H1 (cell line): ENCODE results near the gene PHACTR2. TPM values are rescaled to one million over a fixed set of nuclear protein-coding genes. Genes with fewer than 3 reads are reported as not detected.

ENCODE experiments used
- CHD2 ChIP-seq: IDR thresholded peaks from 2 replicates; pipeline ENCODE4 v1.6.1; 2012; ENCODE audit warnings: low read length, improper control_type of control experiment
- GTF2F1 ChIP-seq: IDR thresholded peaks from 2 replicates; pipeline ENCODE4 v1.6.1; 2012; ENCODE audit warnings: low read depth, low read length, improper control_type of control experiment, borderline replicate concordance
- HDAC6 ChIP-seq: IDR thresholded peaks from one replicate; pipeline ENCODE4 v1.7.1; 2012; ENCODE audit warnings: low read depth, mild to moderate bottlenecking, inconsistent platforms, low read length, moderate library complexity
- NRF1 ChIP-seq: IDR thresholded peaks from 2 replicates; pipeline ENCODE4 v1.6.1; 2011; ENCODE audit warnings: mild to moderate bottlenecking, low read depth, low read length, improper control_type of control experiment
- SP2 ChIP-seq: IDR thresholded peaks from 2 replicates; pipeline ENCODE4 v1.6.1; 2012; ENCODE audit warnings: mild to moderate bottlenecking, low read length, inconsistent platforms
- TAF7 ChIP-seq: optimal IDR thresholded peaks from 2 replicates; pipeline ENCODE3; 2011; ENCODE audit warnings: low read depth, mild to moderate bottlenecking, inconsistent platforms, low read length, moderate library complexity, borderline replicate concordance
- TBP ChIP-seq: IDR thresholded peaks from 2 replicates; pipeline ENCODE4 v1.6.1; 2011; ENCODE audit warnings: low read depth, low read length, improper control_type of control experiment
- polyA plus RNA-seq, 7 experiments: library from polyadenylated mRNA; depleted of rRNA in 3 of 7; stranded (reverse) in 5 of 7; unstranded in 2 of 7; fragments of >200 nt in 5 of 7; fragments of 200-250 nt in 2 of 7; gene quantifications; 1 replicate in 5 of 7; 2 replicates in 1 of 7; 4 replicates in 1 of 7; pipeline versions ENCODE4 v1.2.1 to v1.2.3, GENCODE V29; 2011 to 2013; ENCODE audit warnings: missing spikeins in 2 of 7, mixed read lengths in 2 of 7
- total RNA-seq: library from RNA; stranded (reverse); fragmentation: NEBNext Ultra II Directional; extraction: Animal tissue kit (Norgen Biotek cat#: 25700); gene quantifications from 2 replicates; pipeline ENCODE4 v1.2.1, GENCODE V29; 2021
- TF ChIP-seq, protein P1 (sequence below): fragments of 300-600 bp; sonication (generic); IDR thresholded peaks from 2 replicates; pipeline ENCODE4 v1.7.1; 2012; ENCODE audit warnings: low read length, moderate library complexity, mild to moderate bottlenecking, inconsistent platforms; ENCODE audit not compliant: insufficient replicate concordance

PHACTR2 gene
- total and polyA plus RNA-seq, 2 of the 8 experiments (the other 6 are each of a cell fraction or from before 2014, with no cell fraction given): 16.9 to 131 TPM

DNA sequence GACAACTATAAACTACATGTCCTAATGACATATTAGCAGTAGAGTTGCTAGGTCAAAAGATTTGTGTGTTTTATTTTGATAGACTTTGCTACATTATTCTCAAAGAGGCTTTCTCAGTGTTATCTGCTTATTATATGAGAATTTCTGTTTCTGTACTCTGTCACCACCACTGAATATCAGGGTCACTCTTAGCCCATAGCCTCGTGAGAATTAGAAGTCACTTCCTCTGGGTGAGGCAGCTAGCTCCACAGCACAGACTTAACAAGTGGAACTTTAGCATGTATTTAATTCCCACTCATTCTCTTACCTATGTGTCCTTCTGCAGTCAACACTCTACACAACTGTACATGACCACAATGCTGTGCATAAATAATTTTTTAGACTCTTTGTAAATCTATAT is 6.7 kb downstream of the PHACTR2 start (continued):
- TF ChIP-seq TBP (no peak), TAF7 (no peak), GTF2F1 (no peak), NRF1 (no peak), CHD2 (no peak), SP2 (no peak), HDAC6 (no peak)
- TF ChIP-seq, protein P1, sequence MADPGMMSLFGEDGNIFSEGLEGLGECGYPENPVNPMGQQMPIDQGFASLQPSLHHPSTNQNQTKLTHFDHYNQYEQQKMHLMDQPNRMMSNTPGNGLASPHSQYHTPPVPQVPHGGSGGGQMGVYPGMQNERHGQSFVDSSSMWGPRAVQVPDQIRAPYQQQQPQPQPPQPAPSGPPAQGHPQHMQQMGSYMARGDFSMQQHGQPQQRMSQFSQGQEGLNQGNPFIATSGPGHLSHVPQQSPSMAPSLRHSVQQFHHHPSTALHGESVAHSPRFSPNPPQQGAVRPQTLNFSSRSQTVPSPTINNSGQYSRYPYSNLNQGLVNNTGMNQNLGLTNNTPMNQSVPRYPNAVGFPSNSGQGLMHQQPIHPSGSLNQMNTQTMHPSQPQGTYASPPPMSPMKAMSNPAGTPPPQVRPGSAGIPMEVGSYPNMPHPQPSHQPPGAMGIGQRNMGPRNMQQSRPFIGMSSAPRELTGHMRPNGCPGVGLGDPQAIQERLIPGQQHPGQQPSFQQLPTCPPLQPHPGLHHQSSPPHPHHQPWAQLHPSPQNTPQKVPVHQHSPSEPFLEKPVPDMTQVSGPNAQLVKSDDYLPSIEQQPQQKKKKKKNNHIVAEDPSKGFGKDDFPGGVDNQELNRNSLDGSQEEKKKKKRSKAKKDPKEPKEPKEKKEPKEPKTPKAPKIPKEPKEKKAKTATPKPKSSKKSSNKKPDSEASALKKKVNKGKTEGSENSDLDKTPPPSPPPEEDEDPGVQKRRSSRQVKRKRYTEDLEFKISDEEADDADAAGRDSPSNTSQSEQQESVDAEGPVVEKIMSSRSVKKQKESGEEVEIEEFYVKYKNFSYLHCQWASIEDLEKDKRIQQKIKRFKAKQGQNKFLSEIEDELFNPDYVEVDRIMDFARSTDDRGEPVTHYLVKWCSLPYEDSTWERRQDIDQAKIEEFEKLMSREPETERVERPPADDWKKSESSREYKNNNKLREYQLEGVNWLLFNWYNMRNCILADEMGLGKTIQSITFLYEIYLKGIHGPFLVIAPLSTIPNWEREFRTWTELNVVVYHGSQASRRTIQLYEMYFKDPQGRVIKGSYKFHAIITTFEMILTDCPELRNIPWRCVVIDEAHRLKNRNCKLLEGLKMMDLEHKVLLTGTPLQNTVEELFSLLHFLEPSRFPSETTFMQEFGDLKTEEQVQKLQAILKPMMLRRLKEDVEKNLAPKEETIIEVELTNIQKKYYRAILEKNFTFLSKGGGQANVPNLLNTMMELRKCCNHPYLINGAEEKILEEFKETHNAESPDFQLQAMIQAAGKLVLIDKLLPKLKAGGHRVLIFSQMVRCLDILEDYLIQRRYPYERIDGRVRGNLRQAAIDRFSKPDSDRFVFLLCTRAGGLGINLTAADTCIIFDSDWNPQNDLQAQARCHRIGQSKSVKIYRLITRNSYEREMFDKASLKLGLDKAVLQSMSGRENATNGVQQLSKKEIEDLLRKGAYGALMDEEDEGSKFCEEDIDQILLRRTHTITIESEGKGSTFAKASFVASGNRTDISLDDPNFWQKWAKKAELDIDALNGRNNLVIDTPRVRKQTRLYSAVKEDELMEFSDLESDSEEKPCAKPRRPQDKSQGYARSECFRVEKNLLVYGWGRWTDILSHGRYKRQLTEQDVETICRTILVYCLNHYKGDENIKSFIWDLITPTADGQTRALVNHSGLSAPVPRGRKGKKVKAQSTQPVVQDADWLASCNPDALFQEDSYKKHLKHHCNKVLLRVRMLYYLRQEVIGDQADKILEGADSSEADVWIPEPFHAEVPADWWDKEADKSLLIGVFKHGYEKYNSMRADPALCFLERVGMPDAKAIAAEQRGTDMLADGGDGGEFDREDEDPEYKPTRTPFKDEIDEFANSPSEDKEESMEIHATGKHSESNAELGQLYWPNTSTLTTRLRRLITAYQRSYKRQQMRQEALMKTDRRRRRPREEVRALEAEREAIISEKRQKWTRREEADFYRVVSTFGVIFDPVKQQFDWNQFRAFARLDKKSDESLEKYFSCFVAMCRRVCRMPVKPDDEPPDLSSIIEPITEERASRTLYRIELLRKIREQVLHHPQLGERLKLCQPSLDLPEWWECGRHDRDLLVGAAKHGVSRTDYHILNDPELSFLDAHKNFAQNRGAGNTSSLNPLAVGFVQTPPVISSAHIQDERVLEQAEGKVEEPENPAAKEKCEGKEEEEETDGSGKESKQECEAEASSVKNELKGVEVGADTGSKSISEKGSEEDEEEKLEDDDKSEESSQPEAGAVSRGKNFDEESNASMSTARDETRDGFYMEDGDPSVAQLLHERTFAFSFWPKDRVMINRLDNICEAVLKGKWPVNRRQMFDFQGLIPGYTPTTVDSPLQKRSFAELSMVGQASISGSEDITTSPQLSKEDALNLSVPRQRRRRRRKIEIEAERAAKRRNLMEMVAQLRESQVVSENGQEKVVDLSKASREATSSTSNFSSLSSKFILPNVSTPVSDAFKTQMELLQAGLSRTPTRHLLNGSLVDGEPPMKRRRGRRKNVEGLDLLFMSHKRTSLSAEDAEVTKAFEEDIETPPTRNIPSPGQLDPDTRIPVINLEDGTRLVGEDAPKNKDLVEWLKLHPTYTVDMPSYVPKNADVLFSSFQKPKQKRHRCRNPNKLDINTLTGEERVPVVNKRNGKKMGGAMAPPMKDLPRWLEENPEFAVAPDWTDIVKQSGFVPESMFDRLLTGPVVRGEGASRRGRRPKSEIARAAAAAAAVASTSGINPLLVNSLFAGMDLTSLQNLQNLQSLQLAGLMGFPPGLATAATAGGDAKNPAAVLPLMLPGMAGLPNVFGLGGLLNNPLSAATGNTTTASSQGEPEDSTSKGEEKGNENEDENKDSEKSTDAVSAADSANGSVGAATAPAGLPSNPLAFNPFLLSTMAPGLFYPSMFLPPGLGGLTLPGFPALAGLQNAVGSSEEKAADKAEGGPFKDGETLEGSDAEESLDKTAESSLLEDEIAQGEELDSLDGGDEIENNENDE: no peak
- TF ChIP-seq, all 59 proteins: peak for 0
